Mammary epithelial cell (primary cell): ENCODE results near the gene PDK2.
A peak's percentile ranks its signal among the peaks of the same experiment; 100 is the strongest.

Experiments used
- EZH2 ChIP-seq: IDR thresholded peaks from 2 replicates; pipeline ENCODE4 v1.6.1; 2012; ENCODE audit warnings: low read length, inconsistent platforms, borderline replicate concordance
- TF ChIP-seq, protein P1 (sequence below), 2 donors: IDR thresholded peaks in 1 of 2; conservative IDR thresholded peaks in 1 of 2; 2 replicates each; pipeline ENCODE4 v1.5.1; 2011 to 2012; ENCODE audit warnings: inconsistent platforms in 2 of 2, low read length in 2 of 2, mild to moderate bottlenecking in 2 of 2, control low read depth in 1 of 2, low read depth in 1 of 2; ENCODE audit not compliant: insufficient read depth in 1 of 2; ENCODE audit errors: extremely low read depth in 1 of 2

GRCh38 chr17:50148226-50149090 lies 53.3 kb downstream of the PDK2 start:
- TF ChIP-seq, protein P1, sequence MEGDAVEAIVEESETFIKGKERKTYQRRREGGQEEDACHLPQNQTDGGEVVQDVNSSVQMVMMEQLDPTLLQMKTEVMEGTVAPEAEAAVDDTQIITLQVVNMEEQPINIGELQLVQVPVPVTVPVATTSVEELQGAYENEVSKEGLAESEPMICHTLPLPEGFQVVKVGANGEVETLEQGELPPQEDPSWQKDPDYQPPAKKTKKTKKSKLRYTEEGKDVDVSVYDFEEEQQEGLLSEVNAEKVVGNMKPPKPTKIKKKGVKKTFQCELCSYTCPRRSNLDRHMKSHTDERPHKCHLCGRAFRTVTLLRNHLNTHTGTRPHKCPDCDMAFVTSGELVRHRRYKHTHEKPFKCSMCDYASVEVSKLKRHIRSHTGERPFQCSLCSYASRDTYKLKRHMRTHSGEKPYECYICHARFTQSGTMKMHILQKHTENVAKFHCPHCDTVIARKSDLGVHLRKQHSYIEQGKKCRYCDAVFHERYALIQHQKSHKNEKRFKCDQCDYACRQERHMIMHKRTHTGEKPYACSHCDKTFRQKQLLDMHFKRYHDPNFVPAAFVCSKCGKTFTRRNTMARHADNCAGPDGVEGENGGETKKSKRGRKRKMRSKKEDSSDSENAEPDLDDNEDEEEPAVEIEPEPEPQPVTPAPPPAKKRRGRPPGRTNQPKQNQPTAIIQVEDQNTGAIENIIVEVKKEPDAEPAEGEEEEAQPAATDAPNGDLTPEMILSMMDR (conservative IDR thresholded peaks at IDR 0.05 in 1 of 2, IDR thresholded peaks at IDR 0.05 in 1 of 2; ENCODE audit: extremely low read depth in 1 of 2, insufficient read depth in 1 of 2, low read depth in 1 of 2, low read length in 2 of 2) = peak; percentile 18 to 55
- TF ChIP-seq EZH2 = no peak
